Astrocyte of the cerebellum (primary cell): ENCODE data around the gene UBQLN1.
"Not testable (repeated sequence)": the region's sequence is repeated elsewhere in the genome, so short reads cannot be mapped to it uniquely, and the experiment has no call there.

ENCODE experiments used
- DNase-seq: peaks from one replicate; pipeline ENCODE4 v3.0.0-alpha.2; 2011; ENCODE audit warnings: low read depth
- H3K4me3 ChIP-seq: 2 replicates; pipeline ENCODE4 v1.5.1; 2011; ENCODE audit warnings: mild to moderate bottlenecking, low read depth, low read length, moderate library complexity
- CTCF ChIP-seq: IDR thresholded peaks from 2 replicates; pipeline ENCODE4 v1.5.1; 2012; ENCODE audit warnings: low read length, low read depth, moderate library complexity, mild to moderate bottlenecking; ENCODE audit errors: missing control alignments
- in situ Hi-C: cut with HindIII; loops from 2 replicates; pipeline ENCODE4 v1.10.0; 2017; ENCODE audit warnings: low sequenced_read_pairs

The UBQLN1 gene

GRCh38 chr9:83622939-83623678, 84.6 kb downstream of the UBQLN1 start, which contains the start of gene IDNK:
TSS of gene IDNK (plus strand) at chr9:83623143. CDS start at chr9:83623172, 29 bp downstream.
- no peak for TF ChIP-seq CTCF
- in situ Hi-C loops, result no loop called here
- DNase-seq, result no peak
- H3K4me3 ChIP-seq, result peak within 1 kb of the TSS; percentile 63

GRCh38 chr9:83622433-83622938, 85.3 kb downstream of the UBQLN1 start:
- no peak for TF ChIP-seq CTCF
- no peak for DNase-seq
- in situ Hi-C loops, result no loop called here
- peak overlapping the region; percentile 63 for H3K4me3 ChIP-seq

- peak; percentile 73 for TF ChIP-seq CTCF
- DNase-seq, result peak; percentile 12
- in situ Hi-C loops, result no loop called here
- no peak overlapping the region for H3K4me3 ChIP-seq
Observed at GRCh38 chr9:83620841-83621636, 86.7 kb downstream of the UBQLN1 start.

GRCh38 chr9:83617299-83617698, 90.5 kb downstream of the UBQLN1 start:
- DNase-seq, result no peak
- in situ Hi-C loops, result no loop called here
- no peak overlapping the region for H3K4me3 ChIP-seq
- TF ChIP-seq CTCF, result no peak

GRCh38 chr9:83613298-83613697, 94.5 kb downstream of the UBQLN1 start:
- H3K4me3 ChIP-seq, DNase-seq, in situ Hi-C loops: not testable (repeated sequence)
